Ishikawa (cell line): ENCODE results near the gene FOXJ3.

Experiments
- EP300 ChIP-seq: IDR thresholded peaks from 2 replicates; pipeline ENCODE4 v1.6.1; 2012; ENCODE audit warnings: borderline replicate concordance
- MAX ChIP-seq: IDR thresholded peaks from 2 replicates; pipeline ENCODE4 v1.6.1; 2012
- NFIC ChIP-seq: IDR thresholded peaks from 2 replicates; pipeline ENCODE4 v1.6.1; 2012
- TEAD4 ChIP-seq: IDR thresholded peaks from 2 replicates; pipeline ENCODE4 v1.6.1; 2012

GRCh38 chr1:42280821-42281220 lies 54.2 kb downstream of the FOXJ3 start:
- no peak for TF ChIP-seq EP300
- TF ChIP-seq MAX: no peak
- no peak for TF ChIP-seq TEAD4
- no peak for TF ChIP-seq NFIC
